Activated T-cell treated with anti-CD3 and anti-CD28 coated beads, Interleukin-2, amount 50 U/mL, for 1 hour (primary cell): ENCODE measurements around the gene SHC4.
"Not testable (repeated sequence)": the region's sequence is repeated elsewhere in the genome, so short reads cannot be mapped to it uniquely, and the experiment has no call there.

Source experiments
- DNase-seq: peaks from one replicate; pipeline ENCODE4 v3.0.0-alpha.2; 2020

SHC4 gene

DNA sequence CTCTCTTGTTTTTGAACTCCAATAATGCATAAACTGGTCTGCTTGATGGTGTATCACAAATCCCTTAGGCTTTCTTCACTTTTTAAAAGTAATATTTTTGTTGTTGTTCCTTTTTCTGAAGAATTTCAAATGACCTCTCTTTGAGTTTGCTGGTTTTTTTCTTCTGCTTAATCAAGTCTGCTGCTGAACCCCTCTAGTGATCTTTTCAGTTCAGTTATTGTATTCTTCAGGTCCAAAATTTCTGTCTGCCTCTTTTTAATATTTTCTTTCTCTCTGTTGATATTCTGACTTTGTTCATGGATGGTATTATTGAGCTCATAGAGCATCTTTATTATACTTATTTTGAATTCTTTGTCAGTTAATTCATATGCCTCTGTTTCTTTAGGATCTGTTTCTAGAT lies 131.1 kb downstream of the SHC4 start:
- no peak for DNase-seq

DNA sequence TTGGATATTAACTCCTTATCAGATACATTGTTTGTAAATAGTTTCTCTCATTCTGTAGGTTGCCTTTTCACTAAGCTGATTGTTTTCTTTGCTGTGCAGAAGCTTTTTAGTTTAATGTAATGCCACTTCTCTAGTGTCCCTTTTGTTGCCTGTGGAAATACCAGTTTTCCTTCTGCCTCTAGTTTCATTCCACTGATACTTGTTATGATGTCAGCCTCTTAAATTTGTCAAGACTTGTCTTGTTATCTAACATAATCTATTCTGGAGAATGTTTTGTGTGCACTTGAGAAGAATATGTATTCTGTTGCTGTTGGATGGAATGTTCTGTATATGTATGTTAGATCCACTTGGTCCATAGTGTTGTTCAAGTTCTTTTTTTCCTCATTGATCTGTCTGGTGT lies 134.8 kb downstream of the SHC4 start:
- no peak for DNase-seq

DNA sequence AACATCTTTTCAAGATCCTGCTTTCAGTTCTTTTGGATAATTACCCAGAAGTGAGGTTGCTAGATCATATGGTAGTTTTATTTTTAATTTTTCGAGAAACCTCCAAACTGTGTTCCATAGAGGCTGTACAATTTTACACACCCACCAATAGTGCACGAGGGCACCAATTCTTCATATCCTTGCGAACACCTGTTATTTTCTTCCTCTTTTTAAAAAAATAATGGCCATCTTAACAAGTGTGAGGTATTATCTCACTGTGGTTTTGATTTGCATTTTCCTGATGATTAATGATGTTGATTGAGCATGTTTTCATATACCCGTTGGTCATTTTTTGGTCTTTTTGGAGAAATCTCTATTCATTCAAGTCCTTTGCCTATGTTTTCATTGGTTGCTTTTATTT lies 135.2 kb downstream of the SHC4 start:
- DNase-seq = no peak

DNA sequence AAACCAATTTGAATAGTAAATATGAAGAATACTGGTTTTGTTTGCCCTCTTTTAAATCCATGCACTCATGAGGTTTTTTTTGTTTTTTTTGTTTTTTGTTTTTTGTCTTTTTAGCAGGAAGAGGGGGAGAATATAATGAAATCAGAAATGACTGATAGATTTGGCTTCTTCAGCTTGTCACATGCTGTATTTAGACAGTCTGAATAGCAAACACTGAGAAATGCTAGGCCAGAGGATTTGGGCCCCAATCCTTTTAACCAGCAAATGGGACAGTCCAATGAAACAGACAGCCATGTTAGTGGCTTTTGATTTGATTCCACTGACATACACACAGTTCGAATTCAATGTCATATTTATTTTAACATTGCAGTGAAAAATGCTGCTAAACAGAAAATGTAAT lies 138.6 kb downstream of the SHC4 start:
- no peak for DNase-seq

DNA sequence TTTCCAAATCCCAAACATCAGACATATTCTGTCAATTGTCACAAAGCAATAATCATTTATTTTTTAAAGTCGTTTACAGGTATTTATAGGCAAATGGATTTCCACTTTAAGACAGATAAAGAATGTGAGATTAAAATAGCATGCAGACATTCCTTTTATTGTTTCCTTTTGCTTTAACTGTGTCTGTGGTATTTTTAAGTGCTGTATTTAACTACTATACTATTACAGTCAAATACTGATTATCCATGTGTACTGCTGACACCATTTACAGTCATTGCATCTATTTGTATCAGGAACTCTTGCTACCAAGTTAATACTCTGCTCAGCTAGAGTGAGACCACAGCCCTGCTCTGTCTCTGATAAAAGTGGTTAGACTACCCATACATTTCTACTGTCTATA lies 140.0 kb downstream of the SHC4 start:
- DNase-seq = no peak

DNA sequence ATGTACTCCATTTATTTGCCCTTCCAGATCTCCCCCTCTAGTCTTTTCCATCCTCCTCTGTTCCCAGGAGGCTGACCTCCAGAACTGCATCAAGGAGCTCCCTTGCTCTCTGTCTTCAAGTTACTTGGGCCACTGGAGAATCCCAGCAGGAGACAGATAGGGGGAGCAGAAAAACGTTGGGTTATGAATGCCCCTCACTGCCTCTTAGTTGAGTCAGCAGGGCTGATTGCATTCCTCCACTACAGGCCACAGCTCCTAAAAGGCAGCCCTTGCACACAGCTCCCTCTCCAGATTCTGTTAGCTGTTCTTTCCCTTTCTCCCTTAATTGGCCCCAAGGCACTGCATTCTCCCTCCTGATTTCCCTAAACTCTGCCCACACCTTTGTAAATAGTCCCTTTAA lies 140.5 kb downstream of the SHC4 start:
- DNase-seq = no peak

DNA sequence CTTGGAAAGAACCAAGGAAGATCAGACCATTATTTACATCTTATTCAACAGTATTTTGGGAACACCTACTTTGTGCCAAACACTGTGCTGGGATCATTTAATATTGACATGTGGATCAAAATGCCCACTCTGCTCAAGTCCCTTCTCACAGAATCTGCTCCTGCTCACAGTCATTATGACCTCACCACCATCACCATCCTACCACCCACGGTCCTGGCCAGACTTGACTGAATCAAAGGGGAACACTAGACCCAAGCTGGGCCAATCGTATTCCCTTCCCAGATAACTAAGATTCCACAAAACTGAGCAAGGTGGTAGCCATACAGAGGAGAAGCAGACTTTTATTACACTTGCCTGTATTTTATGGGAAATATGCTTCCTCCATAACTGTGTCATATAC lies 149.4 kb downstream of the SHC4 start:
- no peak for DNase-seq

DNA sequence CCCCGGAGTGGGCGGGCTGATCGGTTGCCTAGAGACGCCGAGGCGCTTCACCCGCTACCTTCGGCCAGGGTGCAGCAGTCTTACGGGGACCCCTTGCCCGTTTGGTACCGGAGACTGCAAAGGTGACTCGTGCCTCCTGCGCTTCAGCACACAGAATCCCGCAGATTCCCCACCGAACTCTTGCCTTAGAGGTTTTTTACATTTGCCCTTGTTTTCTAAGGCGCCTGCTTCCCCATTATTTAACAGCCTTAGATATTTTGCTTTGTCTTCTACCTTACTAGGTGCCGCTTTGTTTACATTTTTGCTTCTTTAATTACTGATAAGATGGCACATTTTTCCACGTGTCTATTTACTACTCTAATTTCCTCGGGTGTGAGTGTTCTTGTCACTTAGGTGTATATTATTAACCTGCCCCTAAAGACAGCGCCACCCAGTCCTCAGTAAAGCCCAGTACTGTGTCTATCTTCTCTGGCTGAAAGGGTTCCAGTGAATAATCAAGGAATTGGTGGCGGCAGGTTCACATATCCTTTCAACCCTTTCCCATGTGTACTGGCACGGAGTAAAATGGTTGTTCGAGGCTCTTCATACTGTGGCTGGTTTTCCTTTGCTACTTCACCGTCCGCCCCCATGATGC lies 152.3 kb downstream of the SHC4 start:
- no peak for DNase-seq

DNA sequence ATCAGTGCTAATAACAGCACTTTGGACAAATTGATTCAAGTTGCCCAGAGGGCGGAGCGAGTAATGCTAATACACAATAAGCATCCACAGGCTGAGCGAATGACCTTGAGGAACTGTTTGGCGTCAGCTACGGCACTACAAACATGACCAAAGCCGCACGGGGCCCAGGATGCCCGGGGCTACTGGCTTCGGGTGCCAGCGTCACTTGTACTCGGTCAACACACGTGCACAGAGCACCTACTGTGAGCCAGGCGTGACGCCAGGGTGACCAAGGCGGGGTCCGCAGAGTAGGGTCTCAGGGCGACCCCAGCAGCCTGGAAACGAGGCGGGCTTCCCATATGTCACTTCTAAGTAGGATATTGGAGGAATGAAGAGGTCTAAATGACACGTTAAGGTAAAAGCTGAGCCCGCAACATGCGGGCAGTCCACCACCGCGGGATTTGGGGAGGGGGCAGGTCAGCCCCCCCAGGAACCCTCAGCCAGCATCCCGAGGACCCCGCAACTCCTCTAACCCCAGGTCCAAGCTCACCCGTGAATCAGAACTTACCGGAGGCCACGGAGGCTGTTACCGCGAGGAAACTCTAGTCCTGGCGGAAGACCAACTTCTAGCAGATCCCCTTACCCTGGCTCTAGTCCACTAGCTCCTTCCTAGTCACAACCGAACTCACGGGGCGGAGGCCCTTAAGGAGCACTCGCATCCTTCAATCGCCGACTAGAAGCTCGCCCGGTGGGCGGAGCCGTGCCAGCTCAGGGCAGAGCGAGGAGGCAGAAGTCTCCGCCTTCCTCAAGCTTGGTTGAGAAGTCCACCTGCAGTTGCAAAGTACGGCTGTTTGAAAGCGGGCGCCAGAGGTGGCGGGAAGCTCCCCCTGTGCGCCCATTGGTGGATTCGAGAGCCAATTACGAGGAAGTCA lies 153.1 kb downstream of the SHC4 start, which contains the start of gene CEP152:
Gene CEP152 (minus strand): TSS at position 656 of the 911 bp plus-strand sequence. CDS start 5,420 bp downstream, outside the sequence.
- DNase-seq = peak; percentile 96

DNA sequence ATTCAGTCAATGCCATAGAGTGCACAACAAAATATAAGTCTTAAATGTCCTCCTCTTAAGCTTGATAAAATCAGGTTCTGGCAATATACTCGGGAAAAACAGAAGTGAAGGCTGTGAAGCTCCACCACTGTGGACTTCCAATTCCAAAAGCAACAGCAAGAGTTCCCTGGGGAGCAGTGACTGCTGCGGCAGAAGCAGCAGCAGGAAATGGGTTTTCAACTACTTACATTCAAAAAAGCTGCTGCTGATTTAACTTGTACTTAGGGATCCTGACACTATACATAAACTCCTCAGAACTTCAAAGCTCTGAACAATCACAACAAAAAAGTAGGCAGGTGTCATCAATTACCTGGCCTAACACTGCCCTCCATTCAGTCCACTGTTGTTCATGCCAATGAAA lies 157.6 kb downstream of the SHC4 start:
- DNase-seq = no peak

DNA sequence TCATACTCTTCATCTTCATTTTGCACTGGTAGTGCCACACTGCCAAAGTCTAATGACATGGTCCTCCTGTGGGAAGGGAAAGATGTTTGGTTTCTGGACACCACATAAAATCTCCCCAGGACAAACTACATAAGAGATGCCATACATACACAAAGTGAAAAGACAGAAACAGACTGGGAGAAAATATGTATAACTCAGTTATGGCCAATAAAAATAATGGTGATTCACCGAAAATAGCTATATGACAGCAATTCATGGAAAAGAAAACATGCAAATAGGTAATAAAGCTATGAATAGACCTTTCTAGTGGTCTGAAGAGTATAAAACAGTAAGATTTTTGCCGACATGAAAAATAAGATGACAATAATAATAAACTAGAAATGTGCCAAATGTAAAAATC lies 158.1 kb downstream of the SHC4 start:
- DNase-seq = no peak

DNA sequence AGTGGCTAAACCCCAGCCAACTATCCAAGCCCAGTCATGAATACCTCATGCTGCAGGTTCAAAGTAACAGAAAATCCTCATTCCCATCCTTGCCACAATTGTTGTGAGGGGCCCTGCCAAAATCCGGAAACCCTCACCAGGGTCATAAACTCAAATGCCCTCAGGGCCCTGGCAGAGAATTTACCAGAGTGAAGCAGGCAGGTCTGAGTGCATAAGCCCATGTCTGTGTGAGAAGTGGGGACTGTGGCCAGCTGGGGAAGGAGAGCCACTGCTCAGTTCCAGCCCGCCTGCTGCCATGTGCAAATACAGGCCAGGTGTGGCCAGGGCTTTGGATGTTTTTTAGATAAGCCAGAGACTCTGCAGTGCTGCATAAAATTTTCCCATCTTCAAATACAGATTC lies 159.8 kb downstream of the SHC4 start:
- DNase-seq = no peak

DNA sequence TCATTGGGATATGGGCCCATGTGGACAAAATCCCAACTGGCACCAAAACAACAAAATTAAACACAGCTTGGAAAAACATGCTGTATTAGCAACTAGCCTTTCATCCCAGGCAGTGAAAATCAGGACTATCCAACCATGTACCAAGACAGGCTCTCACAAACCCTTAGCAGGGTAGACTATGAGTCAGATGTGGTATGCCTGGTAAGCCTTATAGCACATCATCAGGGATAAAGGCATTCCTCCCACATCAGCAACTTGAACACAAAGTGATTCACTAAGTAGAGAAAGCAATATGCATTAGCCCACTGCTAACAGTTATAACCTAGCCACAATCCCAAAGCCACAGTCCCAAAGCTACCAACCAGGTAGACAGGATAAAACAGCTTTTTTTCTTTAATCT lies 160.9 kb downstream of the SHC4 start:
- DNase-seq = no peak

DNA sequence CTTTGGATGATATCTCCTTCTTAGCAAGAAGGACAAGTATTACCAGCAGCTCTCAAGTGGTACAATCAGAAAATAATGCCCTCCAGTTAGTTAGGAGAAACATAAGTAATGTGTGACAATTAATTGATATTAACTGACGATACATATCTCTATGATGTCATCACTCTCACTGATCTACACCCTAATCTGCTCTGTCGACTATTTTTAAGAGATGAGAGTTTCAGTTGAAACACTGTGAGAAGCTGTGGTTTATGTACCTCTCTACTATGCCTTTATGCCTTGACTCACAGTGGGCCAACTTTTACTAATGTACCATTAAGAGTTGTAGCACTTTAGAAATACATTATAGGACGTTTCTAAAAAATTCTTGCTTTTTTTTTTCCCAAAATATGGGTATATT lies 161.5 kb downstream of the SHC4 start:
- no peak for DNase-seq

DNA sequence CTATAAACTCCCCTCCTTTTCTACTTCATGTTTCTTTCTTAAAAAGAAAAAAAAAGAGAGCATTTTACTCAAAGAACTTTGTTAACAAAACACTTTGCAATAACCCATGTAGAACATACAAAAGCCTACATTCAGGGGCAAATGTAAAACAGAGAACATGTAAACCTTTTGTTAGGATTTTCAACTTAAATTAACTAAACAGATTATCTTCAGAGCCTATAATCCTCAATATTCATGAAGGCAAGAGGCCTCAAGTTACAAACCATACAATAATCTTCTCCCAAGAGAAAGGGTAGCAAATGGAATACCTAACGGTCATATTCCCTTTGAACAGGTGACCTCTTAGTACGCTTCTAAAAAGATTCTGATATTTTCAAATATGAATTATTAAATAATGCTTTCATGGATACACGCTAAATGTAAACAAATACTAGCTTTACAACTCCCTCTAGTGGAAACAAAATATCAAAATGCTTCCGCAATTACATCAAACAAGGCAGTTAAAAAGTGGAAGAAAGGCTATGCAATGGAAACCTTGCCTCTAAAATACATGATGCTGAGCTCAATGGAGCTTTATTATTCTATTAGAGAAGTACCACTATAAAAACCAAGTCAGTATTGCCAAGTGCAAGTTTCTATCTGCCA lies 162.8 kb downstream of the SHC4 start:
- no peak for DNase-seq

DNA sequence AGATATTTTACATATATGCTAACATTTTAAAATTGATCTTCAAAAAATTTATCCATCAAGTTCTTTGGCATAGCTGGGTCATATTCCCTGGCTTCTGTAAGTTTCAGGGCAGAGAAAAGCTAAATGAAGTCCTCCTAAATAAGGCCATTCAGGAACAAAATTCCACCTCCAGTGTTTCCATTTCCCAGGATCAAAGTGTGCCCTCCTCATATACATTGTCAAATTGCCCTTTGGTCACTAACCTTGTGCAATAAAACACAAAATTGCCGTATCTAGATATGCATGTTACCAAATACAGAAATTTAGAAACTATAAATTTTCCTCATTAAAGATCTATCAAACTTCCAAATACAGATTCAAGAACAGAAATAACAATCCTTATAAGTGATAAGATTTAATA lies 163.5 kb downstream of the SHC4 start:
- no peak for DNase-seq

DNA sequence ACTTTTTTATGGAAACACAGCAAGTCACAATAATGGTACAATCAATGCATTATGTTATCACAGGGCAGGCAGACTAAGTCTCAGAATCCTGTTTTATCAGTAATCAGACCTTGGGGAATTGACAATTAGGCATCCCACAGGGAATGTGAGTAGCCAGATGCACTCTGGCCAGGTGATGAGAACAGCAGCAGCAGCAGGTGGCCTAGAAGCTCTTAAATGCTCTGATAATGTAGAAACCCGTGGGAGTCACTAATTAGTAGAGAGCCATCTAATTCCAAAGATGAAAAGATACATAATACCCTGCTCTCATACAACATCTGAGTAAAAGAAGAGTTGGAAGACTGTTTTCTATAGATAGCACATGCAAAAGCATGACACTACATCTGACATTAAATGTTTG lies 165.4 kb downstream of the SHC4 start:
- no peak for DNase-seq

DNA sequence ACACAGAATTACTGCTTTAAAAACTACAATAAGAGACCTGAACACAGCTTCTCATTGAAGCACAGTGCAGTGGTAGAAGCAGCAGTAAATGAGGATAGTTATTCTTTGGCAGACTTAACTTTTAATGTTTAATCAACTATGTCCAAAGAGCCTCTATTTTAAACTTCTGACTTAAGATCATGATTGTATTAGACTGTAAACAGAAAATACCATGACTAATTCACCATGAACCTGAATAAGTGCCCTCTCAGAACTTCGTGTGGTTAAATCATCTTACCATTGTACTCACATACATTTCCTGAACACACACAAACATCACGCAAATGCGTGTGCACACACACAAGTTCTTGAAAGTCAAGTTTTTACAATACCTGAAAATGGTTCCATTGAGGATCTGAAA lies 166.8 kb downstream of the SHC4 start:
- no peak for DNase-seq

DNA sequence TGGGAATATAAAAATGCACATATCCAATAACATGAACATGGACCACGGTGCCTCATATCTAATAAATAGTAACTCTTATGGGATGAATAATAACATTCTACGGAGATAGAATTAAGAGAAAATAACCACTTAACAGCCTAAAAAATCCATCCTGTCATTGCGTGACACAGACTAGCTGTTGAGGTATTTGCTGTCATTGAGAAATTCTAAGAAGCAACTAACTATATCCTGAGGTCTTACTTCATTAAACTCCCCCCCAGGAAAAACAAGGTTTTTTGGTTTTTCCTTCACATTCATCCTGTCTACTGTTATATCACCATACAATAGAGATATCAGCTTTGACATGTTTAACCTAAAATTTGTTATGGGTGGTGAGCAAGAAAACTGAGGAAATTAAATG lies 167.2 kb downstream of the SHC4 start:
- DNase-seq = no peak

DNA sequence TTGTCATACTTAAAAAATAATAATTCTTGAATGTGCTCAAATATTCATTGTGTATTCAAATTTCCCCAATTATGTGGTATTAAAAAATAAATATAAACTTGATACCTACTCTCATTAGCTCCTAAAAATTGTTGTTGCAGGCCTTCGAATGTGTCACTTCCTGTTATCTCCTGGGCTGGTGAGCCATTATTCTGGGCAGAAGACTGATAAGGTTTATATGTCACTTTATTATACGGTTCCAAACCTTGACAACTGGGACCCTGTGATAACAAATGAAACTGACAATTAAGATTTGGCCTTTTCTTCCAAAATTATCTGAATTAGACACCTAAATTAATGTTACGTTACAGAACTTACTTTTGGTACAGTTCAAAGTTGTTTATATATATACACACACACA lies 167.8 kb downstream of the SHC4 start:
- DNase-seq = no peak

DNA sequence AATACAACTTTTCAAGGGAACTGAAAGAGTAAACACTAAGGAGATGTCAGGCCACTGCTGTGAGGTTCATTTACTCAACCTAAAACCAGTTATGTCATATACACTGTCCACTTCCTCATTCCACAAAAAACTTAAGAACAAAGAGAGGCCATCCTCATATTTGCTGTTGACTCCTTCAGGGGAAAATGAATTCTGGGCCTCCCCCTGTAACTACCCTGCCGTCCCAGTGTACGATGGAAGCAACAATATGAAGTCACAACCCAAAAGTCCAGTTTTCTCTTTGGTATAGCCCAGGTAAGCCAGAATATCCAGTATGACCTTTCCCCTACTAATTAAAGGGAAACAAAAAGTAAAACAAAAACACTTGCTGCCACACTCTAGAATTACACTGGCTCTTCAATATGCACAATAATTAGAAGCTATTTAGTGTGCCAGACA lies 169.0 kb downstream of the SHC4 start:
- no peak for DNase-seq

DNA sequence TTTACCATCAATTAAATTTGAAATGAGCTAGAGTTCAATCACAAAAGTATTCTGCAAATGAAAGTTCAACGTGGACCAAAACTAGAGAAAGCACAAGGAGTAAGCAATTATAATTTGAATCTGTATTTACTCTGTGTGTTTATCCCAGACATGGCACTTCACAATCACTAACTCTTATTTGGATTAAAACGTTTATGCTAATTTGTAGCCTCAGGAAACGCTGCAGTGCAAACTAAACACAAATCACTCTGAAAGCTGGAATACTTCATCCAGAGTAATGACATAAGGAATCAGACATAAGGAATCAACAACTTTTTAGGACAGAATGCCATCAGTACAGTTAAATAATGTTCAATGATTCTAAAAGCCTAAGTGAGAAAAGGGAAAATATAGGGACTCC lies 171.3 kb downstream of the SHC4 start:
- DNase-seq = no peak

DNA sequence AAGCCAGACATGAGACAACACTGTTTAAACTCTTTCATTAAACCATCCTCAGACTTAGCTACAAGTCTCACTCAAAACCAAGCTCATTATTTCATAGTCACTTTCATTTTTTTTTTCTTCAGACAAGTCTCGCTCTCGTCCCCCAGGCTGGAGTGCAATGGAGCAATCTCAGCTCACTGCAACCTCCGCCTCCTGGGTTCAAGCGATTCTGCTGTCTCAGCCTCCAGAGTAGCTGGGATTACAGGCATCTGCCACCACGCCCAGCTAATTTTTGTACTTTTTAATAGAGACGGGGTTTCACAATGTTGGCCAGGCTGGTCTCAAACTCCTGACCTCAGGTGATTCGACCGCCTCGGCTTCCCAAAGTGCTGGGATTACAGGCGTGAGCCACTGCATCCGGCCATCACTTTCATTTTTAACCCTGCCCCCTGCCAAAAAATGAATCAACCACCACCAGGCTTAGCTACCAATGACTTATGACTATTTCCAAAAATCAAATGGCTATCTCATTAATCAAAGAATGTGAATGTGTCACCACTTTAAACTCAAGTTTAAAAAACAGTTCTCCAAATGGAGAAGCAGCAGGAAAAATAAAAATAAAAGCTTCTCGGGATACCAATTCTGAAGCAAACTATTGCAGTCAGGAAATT lies 173.1 kb downstream of the SHC4 start:
- DNase-seq = not testable (repeated sequence)
